CD4-positive, alpha-beta T cell treated with Interleukin-4 for 4 hours (primary cell): Measurements from ENCODE around the gene OSBP2.

ENCODE experiments used
- DNase-seq: peaks from one replicate; pipeline ENCODE4 v3.0.0-alpha.2; 2020

Gene OSBP2

GRCh38 chr22:30871391-30872284 lies 177.0 kb downstream of the OSBP2 start:
- no peak for DNase-seq

- no peak for DNase-seq
These were observed 177.8 kb downstream of the OSBP2 start for GRCh38 chr22:30872285-30873041.

- no peak for DNase-seq
These were observed 178.5 kb downstream of the OSBP2 start for GRCh38 chr22:30873086-30873650.

DNA sequence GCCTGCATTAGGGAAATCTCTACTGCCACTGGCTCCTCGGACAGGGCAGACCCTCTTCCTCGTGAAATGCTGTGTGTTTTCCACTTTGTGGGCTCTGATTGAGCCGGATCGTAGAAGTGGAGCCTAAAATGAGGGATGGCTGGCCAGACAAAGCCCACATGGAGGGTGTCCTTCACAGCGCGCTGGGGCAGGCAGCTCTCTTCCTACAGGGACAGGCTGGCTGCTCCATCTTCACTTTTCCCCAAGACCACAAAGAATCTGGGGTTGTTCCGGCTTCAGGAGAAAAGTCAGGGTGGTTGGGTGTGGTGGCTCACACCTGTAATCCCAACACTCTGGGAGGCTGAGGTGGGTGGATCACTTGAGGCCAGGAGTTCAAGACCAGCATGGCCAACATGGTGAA lies 179.0 kb downstream of the OSBP2 start:
- no peak for DNase-seq

GRCh38 chr22:30874431-30875370 lies 180.0 kb downstream of the OSBP2 start:
- DNase-seq: no peak

DNA sequence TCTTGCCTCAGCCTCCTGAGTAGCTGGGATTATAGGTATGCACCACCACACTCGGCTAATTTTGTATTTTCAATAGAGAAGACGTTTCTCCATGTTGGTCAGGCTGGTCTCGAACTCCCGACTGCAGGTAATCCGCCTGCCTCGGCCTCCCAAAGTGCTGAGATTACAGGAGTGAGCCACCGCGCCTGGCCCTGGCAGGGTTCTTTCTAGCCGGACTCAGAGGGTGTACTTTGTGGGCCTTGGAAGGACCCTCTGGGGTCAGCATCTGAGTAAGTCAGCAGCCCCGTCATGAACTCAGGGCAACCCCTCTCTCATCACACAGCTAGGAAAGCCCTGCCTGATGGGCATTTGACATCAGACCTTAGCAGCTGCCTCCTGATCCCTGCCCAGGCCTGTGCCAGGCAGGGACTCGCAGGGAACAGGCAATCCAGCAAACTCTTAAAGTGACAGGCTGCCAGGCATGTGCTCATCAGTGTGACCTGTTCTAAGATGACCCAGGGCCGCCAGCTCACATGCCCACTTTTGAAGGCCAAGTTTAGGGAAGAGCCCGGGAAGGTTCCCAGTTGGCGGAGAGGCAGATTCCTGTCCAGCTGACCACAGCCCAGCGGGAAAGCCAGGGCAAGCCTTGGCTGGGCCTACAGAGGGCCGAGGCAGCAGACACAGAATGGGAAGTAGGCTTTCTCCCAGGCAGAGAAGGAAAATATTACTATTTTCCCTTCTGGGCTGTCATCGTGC lies 181.0 kb downstream of the OSBP2 start:
- DNase-seq: no peak

GRCh38 chr22:30876221-30876751 lies 181.6 kb downstream of the OSBP2 start:
- DNase-seq: no peak

- DNase-seq: no peak
These were observed 182.4 kb downstream of the OSBP2 start for GRCh38 chr22:30876915-30877553.

DNA sequence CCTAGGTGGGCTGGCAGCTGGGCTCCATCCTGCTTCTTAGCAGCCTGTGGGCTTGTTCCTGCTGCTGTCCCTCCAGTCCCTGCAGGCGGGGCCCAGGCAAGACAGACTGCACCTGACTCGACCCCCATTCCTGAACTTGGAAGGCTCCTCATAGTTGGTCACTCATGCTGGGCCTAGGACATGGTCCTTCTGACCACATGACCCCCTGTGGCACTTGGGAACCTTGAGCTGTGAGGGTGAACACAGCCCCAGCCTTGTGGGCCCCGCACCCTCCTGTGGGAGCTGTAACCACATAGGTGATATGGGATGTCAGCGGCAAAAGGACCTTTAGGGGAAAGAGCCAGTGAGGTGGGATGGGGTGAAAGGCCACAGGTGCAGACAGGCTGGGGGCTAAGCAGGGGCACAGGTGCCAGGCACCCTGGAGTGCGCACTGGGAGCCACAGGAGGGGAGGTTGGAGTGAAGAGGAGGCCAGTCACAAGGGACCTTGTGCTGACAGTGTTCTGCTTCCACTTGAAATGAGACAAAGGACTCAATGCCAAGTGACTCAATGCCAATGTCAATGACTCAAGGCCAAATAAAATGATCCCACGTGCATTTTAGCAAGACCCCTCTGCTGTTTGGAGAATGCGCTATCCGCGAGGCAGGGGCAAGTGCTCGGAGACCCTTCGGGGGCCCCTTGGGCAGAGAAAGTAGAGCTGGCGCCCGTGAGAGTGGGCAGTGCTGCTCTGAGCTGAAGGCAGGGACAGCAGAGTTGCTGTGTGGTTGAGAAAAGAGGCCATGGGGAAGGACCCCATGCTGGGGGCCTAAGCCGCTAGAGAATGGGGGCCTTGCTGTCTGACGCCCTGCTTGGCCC lies 183.2 kb downstream of the OSBP2 start:
- DNase-seq: no peak

DNA sequence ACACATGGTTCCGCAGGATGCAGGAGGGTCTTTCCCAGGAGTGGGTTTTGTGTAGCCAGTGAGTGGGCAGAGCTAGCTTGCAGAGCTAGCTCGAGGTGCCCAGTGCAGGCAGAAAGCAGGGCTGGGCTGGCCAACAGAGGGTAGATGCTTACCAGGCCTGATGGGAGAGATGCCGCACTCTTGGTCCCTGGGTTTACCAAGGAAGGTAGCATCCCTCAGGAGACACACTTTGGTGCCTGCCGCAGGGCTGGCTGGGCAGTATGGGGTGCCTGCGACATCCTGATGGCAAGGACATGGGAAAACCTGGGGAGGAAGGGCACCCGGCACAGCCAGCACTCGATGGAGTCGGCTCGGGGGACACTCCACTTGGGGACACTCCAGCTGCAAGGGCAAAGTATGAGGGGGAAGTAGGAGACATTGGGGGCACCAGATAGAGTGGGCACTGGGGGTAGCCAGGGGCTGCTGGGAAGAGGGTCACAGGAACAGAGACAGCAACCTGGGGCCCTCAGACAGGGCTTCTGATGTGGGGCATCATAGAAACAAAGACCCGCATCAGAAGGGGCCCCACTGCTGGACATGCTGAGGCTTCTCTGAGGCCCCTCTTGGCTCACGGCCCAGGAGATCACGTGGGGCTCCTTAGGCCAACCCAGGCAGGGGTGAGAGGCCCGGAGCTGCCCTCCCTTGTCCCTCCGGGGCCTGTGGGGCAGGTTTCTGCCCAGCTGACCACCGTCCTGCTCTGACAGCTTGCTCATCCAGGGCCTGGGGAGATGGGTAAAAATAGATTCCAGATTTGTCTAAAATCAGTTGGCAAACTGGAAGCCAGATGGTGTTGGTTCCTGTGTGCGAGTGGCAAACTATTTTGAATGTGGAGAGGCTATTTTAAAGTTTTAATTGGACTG lies 184.1 kb downstream of the OSBP2 start:
- DNase-seq: no peak

- DNase-seq: no peak
These were observed 184.7 kb downstream of the OSBP2 start for GRCh38 chr22:30879415-30879797.

GRCh38 chr22:30880181-30880601 lies 185.5 kb downstream of the OSBP2 start:
- no peak for DNase-seq

GRCh38 chr22:30880847-30881246 lies 186.2 kb downstream of the OSBP2 start:
- DNase-seq: no peak

DNA sequence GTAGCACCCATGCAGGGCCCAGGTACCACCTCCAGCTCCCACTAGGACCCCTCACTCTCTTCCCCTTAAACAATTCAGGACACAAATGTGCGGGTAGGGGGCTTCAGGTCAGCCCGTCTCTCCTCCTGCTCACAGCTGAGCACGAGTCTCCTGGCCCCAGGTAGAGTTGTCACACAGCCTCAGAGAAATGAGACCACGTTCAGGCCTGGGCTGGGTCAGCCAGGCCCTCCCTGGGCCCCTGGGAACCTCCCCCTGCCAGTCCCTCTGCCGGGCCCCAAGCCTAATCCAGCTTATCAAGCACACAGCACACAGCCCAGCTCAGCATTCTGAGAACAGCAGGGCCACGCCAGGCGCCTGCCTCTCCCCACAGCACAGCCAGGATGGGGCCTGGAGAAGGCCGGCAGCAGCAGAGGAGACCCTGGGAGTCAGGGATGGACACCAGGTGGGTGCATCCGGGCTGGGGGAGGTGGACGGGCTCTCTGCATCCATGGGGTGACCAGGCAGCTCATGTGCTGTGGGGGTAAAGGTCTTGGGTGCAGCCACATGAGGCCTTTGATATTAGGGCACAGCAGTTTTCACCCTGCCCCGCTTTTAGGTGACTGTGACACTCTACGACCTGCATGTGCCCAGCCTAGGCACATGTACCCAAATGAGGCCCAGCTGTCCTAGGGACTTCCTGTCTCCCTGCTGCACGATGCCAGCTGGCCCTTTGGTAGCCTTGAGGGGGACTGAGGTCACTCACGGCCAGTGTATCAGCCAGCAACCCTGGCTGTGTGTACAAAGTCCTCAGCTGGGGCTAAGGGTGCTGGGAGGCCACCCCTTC lies 186.9 kb downstream of the OSBP2 start:
- no peak for DNase-seq

DNA sequence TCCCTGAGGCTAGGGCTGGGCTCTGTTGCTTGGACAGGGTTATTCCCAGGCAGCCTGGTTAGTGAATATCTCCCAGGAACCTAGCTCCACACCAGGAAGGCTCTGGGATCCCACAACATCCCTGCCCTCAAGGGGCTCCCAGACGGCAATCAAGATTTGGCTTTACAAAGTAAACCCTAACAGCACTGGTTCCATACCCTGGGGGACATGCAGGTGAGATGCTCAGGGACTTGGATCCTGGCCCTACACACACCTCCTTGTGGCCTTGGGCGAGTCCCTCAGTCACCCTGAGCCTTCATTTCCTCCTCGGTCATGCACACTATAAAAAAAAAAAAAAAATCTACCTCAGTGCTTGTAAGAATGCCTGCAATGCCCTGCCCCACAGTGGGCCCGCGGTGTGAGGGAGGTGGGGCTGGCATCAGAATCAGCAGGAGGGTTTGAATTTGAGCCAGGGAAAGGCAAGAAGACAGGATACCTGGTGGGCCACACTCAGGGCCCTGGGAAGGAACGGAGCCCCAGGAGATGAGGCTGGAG lies 187.6 kb downstream of the OSBP2 start:
- DNase-seq: no peak

GRCh38 chr22:30882974-30883533 lies 188.4 kb downstream of the OSBP2 start:
- DNase-seq: no peak

DNA sequence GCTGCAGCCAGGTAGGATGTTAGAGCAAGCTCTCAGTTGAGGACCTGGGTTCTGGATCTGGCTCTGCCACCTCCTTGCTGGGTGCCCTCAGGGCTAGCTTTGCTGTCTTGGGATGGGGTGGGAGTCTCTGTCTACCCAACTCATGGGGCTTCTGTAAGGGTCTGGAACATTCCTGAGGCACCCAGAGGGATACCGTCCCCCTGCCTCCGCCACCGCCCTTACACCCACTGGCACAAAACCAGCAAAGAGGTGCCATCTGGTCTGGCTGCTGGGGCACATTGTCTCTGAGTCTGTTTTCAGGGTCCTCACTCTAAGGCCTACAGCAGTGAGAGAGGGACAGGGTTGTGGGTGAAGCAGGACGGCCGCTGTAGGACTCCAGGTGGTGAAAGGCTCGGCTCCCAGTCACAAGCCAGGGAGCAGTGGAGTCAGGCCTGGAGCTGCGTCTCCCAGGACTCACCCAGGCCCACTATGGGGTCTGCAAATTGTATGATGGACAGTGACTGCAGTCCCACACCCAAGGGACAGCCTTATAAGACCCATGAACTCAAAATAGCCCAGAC lies 189.0 kb downstream of the OSBP2 start:
- DNase-seq: no peak
